Naive B cell (primary cell): Measurements from ENCODE around the gene RTTN. TPM values are rescaled to one million over a fixed set of nuclear protein-coding genes. Genes with fewer than 3 reads are reported as not detected.
A peak's percentile ranks its signal among the peaks of the same experiment; 100 is the strongest.

Experiments used
- ATAC-seq, 2 donors: fragments of 150-1000 bp; cut with Tn5 transposase; 2 replicates each; pipeline ENCODE4 v1.10.0; 2021; ENCODE audit warnings: low read depth in 2 of 2, mild to moderate bottlenecking in 2 of 2, moderate library complexity in 2 of 2
- DNase-seq: peaks from one replicate; pipeline ENCODE4 v3.0.0; 2022
- H3K27ac Mint-ChIP-seq, 6 donors: one replicate each; pipeline ENCODE4 v1.8.0; 2020 to 2022; ENCODE audit warnings: mild to moderate bottlenecking in 6 of 6, mixed read lengths in 6 of 6, moderate library complexity in 5 of 6, inconsistent platforms in 2 of 6
- H3K27me3 Mint-ChIP-seq, 3 donors: one replicate each; pipeline ENCODE4 v1.8.0; 2021 to 2022; ENCODE audit warnings: mixed read lengths in 3 of 3, mild to moderate bottlenecking in 1 of 3
- H3K36me3 Mint-ChIP-seq, 2 donors: one replicate each; pipeline ENCODE4 v1.8.0; 2020 to 2022; ENCODE audit warnings: mixed read lengths in 2 of 2, inconsistent platforms in 1 of 2, mild to moderate bottlenecking in 1 of 2
- H3K4me1 Mint-ChIP-seq, 3 donors: one replicate each; pipeline ENCODE4 v1.8.0; 2020 to 2022; ENCODE audit warnings: mixed read lengths in 3 of 3, inconsistent platforms in 1 of 3, mild to moderate bottlenecking in 1 of 3, moderate library complexity in 1 of 3
- H3K4me3 Mint-ChIP-seq, 8 donors: one replicate each; pipeline ENCODE4 v1.8.0; 2020 to 2022; ENCODE audit warnings: mild to moderate bottlenecking in 8 of 8, mixed read lengths in 8 of 8, moderate library complexity in 8 of 8, inconsistent platforms in 2 of 8
- H3K9me3 Mint-ChIP-seq, 7 donors: one replicate each; pipeline ENCODE4 v1.8.0; 2020 to 2022; ENCODE audit warnings: mixed read lengths in 7 of 7, mild to moderate bottlenecking in 5 of 7, inconsistent platforms in 2 of 7, moderate library complexity in 1 of 7
- polyA plus RNA-seq, 6 donors: library from polyadenylated mRNA; unstranded; fragments of 300-500 nt; fragmentation: Illumina TruSeq; gene quantifications; one replicate each; pipeline ENCODE4 v1.2.3, GENCODE V29; 2021; ENCODE audit warnings: low read depth in 6 of 6

Gene RTTN
- polyA plus RNA-seq, 6 donors from 2014 or later = 3.1 to 9.2 (median 3.8) TPM

- DNase-seq = no peak
- Mint-ChIP-seq H3K27me3 (peaks cover 15 to 36% (median 28%) of the 10 kb centered on the region in 3 donors), H3K9me3 (peaks cover 4 to 33% (median 20%) of the 10 kb centered on the region in 7 donors), H3K27ac (no peak overlapping the region), H3K36me3 (peaks cover 0 to 5% of the 10 kb centered on the region in 2 donors), H3K4me1 (no peaks in the 10 kb centered on the region), H3K4me3 (no peak overlapping the region)
- ATAC-seq = no peak
Observed at GRCh38 chr18:70229639-70230038, 24.2 kb upstream of the RTTN start.

GRCh38 chr18:70228536-70228935, 23.0 kb upstream of the RTTN start:
- Mint-ChIP-seq H3K9me3 (peaks cover 4 to 33% (median 20%) of the 10 kb centered on the region in 7 donors), H3K4me3 (no peak overlapping the region), H3K27me3 (peaks cover 21 to 41% (median 29%) of the 10 kb centered on the region in 3 donors), H3K27ac (no peak overlapping the region), H3K36me3 (peaks cover 0 to 5% of the 10 kb centered on the region in 2 donors), H3K4me1 (no peaks in the 10 kb centered on the region)
- DNase-seq (no peak), ATAC-seq (no peak)

- H3K27ac Mint-ChIP-seq = no peak overlapping the region
- H3K4me3 Mint-ChIP-seq = no peak overlapping the region
- H3K27me3 Mint-ChIP-seq = peaks cover 21 to 43% (median 30%) of the 10 kb centered on the region in 3 donors
- no peak for ATAC-seq
- peaks cover 4 to 33% (median 20%) of the 10 kb centered on the region in 7 donors for H3K9me3 Mint-ChIP-seq
- H3K4me1 Mint-ChIP-seq = no peaks in the 10 kb centered on the region
- peaks cover 0 to 5% of the 10 kb centered on the region in 2 donors for H3K36me3 Mint-ChIP-seq
- no peak for DNase-seq
Observed at GRCh38 chr18:70227438-70227837, 22.0 kb upstream of the RTTN start.

- no peaks in the 10 kb centered on the region for H3K36me3 Mint-ChIP-seq
- no peak overlapping the region for H3K4me3 Mint-ChIP-seq
- no peak for DNase-seq
- ATAC-seq = no peak
- H3K9me3 Mint-ChIP-seq = peaks cover 0 to 5% (median 4%) of the 10 kb centered on the region in 7 donors
- H3K27me3 Mint-ChIP-seq = peaks cover 39 to 61% (median 50%) of the 10 kb centered on the region in 3 donors
- no peak overlapping the region for H3K27ac Mint-ChIP-seq
- H3K4me1 Mint-ChIP-seq = no peaks in the 10 kb centered on the region
Observed at GRCh38 chr18:70221915-70222278, 16.4 kb upstream of the RTTN start.

- Mint-ChIP-seq H3K9me3 (peaks cover 0 to 1% (median 0%) of the 10 kb centered on the region in 7 donors), H3K27me3 (peaks cover 39 to 66% (median 53%) of the 10 kb centered on the region in 3 donors), H3K36me3 (no peaks in the 10 kb centered on the region), H3K4me3 (no peak overlapping the region), H3K27ac (peak overlapping the region in 1 of 6 donors; percentile 28), H3K4me1 (no peaks in the 10 kb centered on the region)
- ATAC-seq (no peak), DNase-seq (no peak)
Observed at GRCh38 chr18:70221156-70221914, 15.8 kb upstream of the RTTN start.

- Mint-ChIP-seq H3K9me3 (peaks cover 0 to 1% (median 0%) of the 10 kb centered on the region in 7 donors), H3K36me3 (no peaks in the 10 kb centered on the region), H3K27ac (no peak overlapping the region), H3K4me3 (no peak overlapping the region), H3K4me1 (no peaks in the 10 kb centered on the region), H3K27me3 (peaks cover 39 to 66% (median 53%) of the 10 kb centered on the region in 3 donors)
- no peak for ATAC-seq
- no peak for DNase-seq
Observed at GRCh38 chr18:70220628-70221027, 15.1 kb upstream of the RTTN start.

- no peaks in the 10 kb centered on the region for H3K4me1 Mint-ChIP-seq
- peaks cover 0 to under 1% (median 0%) of the 10 kb centered on the region in 7 donors for H3K9me3 Mint-ChIP-seq
- DNase-seq (no peak), ATAC-seq (no peak)
- no peak overlapping the region for H3K27ac Mint-ChIP-seq
- no peaks in the 10 kb centered on the region for H3K36me3 Mint-ChIP-seq
- H3K4me3 Mint-ChIP-seq = no peak overlapping the region
- peaks cover 39 to 66% (median 53%) of the 10 kb centered on the region in 3 donors for H3K27me3 Mint-ChIP-seq
Observed at GRCh38 chr18:70219688-70220087, 14.2 kb upstream of the RTTN start.

GRCh38 chr18:70216788-70217187, 11.3 kb upstream of the RTTN start:
- peaks cover 41 to 58% (median 53%) of the 10 kb centered on the region in 3 donors for H3K27me3 Mint-ChIP-seq
- ATAC-seq = no peak

GRCh38 chr18:70207181-70207580, 1.7 kb upstream of the RTTN start:
- H3K9me3 Mint-ChIP-seq = peaks cover 0 to 3% (median 0%) of the 10 kb centered on the region in 7 donors
- peaks cover 16 to 25% (median 17%) of the 10 kb centered on the region in 3 donors for H3K4me1 Mint-ChIP-seq
- peaks cover 0 to 2% of the 10 kb centered on the region in 2 donors for H3K36me3 Mint-ChIP-seq
- peaks cover 5 to 11% (median 5%) of the 10 kb centered on the region in 3 donors for H3K27me3 Mint-ChIP-seq
- H3K27ac Mint-ChIP-seq = peak overlapping the region in 2 of 6 donors; percentile 27 to 96
- peak overlapping the region in 4 of 8 donors; percentile 15 to 96 (median 83) for H3K4me3 Mint-ChIP-seq
- DNase-seq (no peak), ATAC-seq (no peak)

More at GRCh38 chr18:70216788-70217187, 11.3 kb upstream of the RTTN start:
- Mint-ChIP-seq H3K27ac (no peak overlapping the region), H3K9me3 (peaks cover 0 to 5% (median 0%) of the 10 kb centered on the region in 7 donors), H3K4me3 (no peak overlapping the region), H3K36me3 (peaks cover 0 to 7% of the 10 kb centered on the region in 2 donors), H3K4me1 (no peaks in the 10 kb centered on the region)
- no peak for DNase-seq

- peaks cover 8 to 9% of the 10 kb centered on the region in 2 donors for H3K36me3 Mint-ChIP-seq
- H3K27ac Mint-ChIP-seq = no peak overlapping the region
- DNase-seq (no peak), ATAC-seq (no peak)
- no peaks in the 10 kb centered on the region for H3K27me3 Mint-ChIP-seq
- no peaks in the 10 kb centered on the region for H3K9me3 Mint-ChIP-seq
- H3K4me1 Mint-ChIP-seq = peaks cover 10 to 15% (median 13%) of the 10 kb centered on the region in 3 donors
- H3K4me3 Mint-ChIP-seq = peak overlapping the region in 1 of 8 donors; percentile 9
Observed at GRCh38 chr18:70200286-70200685, 5.2 kb downstream of the RTTN start.

- Mint-ChIP-seq H3K36me3 (peaks cover 9 to 16% of the 10 kb centered on the region in 2 donors), H3K4me1 (peaks cover 7% of the 10 kb centered on the region in 3 donors), H3K4me3 (no peak overlapping the region), H3K9me3 (no peaks in the 10 kb centered on the region), H3K27ac (no peak overlapping the region), H3K27me3 (no peaks in the 10 kb centered on the region)
- ATAC-seq (no peak), DNase-seq (no peak)
Observed at GRCh38 chr18:70197844-70198243, 7.6 kb downstream of the RTTN start.

- Mint-ChIP-seq H3K27me3 (no peaks in the 10 kb centered on the region), H3K4me1 (peaks cover 7% of the 10 kb centered on the region in 3 donors), H3K27ac (no peak overlapping the region), H3K9me3 (no peaks in the 10 kb centered on the region), H3K4me3 (no peak overlapping the region), H3K36me3 (peaks cover 9 to 22% of the 10 kb centered on the region in 2 donors)
- DNase-seq = no peak
- ATAC-seq = no peak
Observed at GRCh38 chr18:70197026-70197425, 8.5 kb downstream of the RTTN start.

GRCh38 chr18:70195852-70196434, 9.5 kb downstream of the RTTN start:
- peaks cover 9 to 24% of the 10 kb centered on the region in 2 donors for H3K36me3 Mint-ChIP-seq
- no peaks in the 10 kb centered on the region for H3K27me3 Mint-ChIP-seq
- H3K4me1 Mint-ChIP-seq = peaks cover 7% of the 10 kb centered on the region in 3 donors
- ATAC-seq (peak in 1 of 2 donors; percentile 35), DNase-seq (no peak)
- no peaks in the 10 kb centered on the region for H3K9me3 Mint-ChIP-seq
- H3K4me3 Mint-ChIP-seq = no peak overlapping the region
- H3K27ac Mint-ChIP-seq = peak overlapping the region in 1 of 6 donors; percentile 34
